ENCODE measurements around the gene BTN3A1.

- TF ChIP-seq POLR2A (IDR thresholded peaks at IDR 0.05), result no peak
- no peak for TF ChIP-seq CTCF (IDR thresholded peaks at IDR 0.05)
These were observed 24.4 kb upstream of the BTN3A1 start for GRCh38 chr6:26377719-26378118.

Measured in tibial nerve (tissue), 3 donors.